Measurements from ENCODE around the gene STING1. TPM values are rescaled to one million over a fixed set of nuclear protein-coding genes. Genes with fewer than 3 reads are reported as not detected.

STING1 gene
- total RNA-seq, 1 donor from 2014 or later = 0.07 TPM

GRCh38 chr5:139523635-139524445, 41.3 kb upstream of the STING1 start:
- H3K4me2 ChIP-seq = peak overlapping the region; percentile 48
- no peak overlapping the region for H3K27ac ChIP-seq
- TF ChIP-seq CTCF (IDR thresholded peaks at IDR 0.05) (no peak), EZH2 (IDR thresholded peaks at IDR 0.05) (no peak), EZH2phosphoT487 (IDR thresholded peaks at IDR 0.05) (no peak)
- peaks cover 5% of the 10 kb centered on the region for H4K20me1 ChIP-seq (ENCODE audit: low read depth)
- H3K36me3 ChIP-seq = no peaks in the 10 kb centered on the region
- H3K27me3 ChIP-seq = no peaks in the 10 kb centered on the region
- no peaks in the 10 kb centered on the region for H3K79me2 ChIP-seq (ENCODE audit: low read depth)
- no peak overlapping the region for H3K9ac ChIP-seq
- peaks cover 47% of the 10 kb centered on the region for H3F3A ChIP-seq (ENCODE audit: low read depth)
- peaks cover 46% of the 10 kb centered on the region for H3K4me1 ChIP-seq
- Mint-ChIP-seq H3K4me3 (no peak overlapping the region), H3K4me1 (peaks cover 57% of the 10 kb centered on the region), H3K27ac (peak overlapping the region; percentile 46), H3K36me3 (no peaks in the 10 kb centered on the region), H3K9me3 (no peaks in the 10 kb centered on the region), H3K27me3 (ENCODE audit: insufficient read depth, low read depth) (peaks cover 6% of the 10 kb centered on the region)
- H3K4me3 ChIP-seq = no peak overlapping the region
- DNase-seq (ENCODE audit: low spot score) = peak; percentile 46
- no peak overlapping the region for H2AFZ ChIP-seq (replicated peaks)
- no peaks in the 10 kb centered on the region for H3K9me3 ChIP-seq (ENCODE audit: low read depth)

GRCh38 chr5:139517683-139518564, 35.4 kb upstream of the STING1 start:
- Mint-ChIP-seq H3K36me3 (no peaks in the 10 kb centered on the region), H3K4me3 (peak overlapping the region; percentile 85)
- H2AFZ ChIP-seq (replicated peaks) = peak overlapping the region; percentile 80

GRCh38 chr5:139514486-139514856, 31.9 kb upstream of the STING1 start:
- Histone ChIP-seq H3K27me3 (no peaks in the 10 kb centered on the region), H3K4me3 (no peak overlapping the region), H3K9me3 (ENCODE audit: low read depth) (no peaks in the 10 kb centered on the region), H4K20me1 (ENCODE audit: low read depth) (no peaks in the 10 kb centered on the region), H3K27ac (no peak overlapping the region), H3K79me2 (ENCODE audit: low read depth) (no peaks in the 10 kb centered on the region), H3K4me1 (no peaks in the 10 kb centered on the region), H3K36me3 (no peaks in the 10 kb centered on the region), H3F3A (ENCODE audit: low read depth) (peaks cover 11% of the 10 kb centered on the region), H3K9ac (no peak overlapping the region), H3K4me2 (no peak overlapping the region), H2AFZ (replicated peaks) (no peak overlapping the region)
- Mint-ChIP-seq H3K4me3 (no peak overlapping the region), H3K36me3 (no peaks in the 10 kb centered on the region), H3K27me3 (ENCODE audit: insufficient read depth, low read depth) (peaks cover 5% of the 10 kb centered on the region), H3K9me3 (peaks cover 5% of the 10 kb centered on the region), H3K4me1 (peaks cover 22% of the 10 kb centered on the region), H3K27ac (no peak overlapping the region)
- no peak for DNase-seq (ENCODE audit: low spot score)
- TF ChIP-seq CTCF (IDR thresholded peaks at IDR 0.05) (no peak), EZH2phosphoT487 (IDR thresholded peaks at IDR 0.05) (no peak), EZH2 (IDR thresholded peaks at IDR 0.05) (no peak)

More at GRCh38 chr5:139517683-139518564, 35.4 kb upstream of the STING1 start:
- TF ChIP-seq EZH2 (IDR thresholded peaks at IDR 0.05) (no peak), CTCF (IDR thresholded peaks at IDR 0.05) (peak; percentile 80)
- H3K36me3 ChIP-seq = no peaks in the 10 kb centered on the region
- no peaks in the 10 kb centered on the region for H3K79me2 ChIP-seq (ENCODE audit: low read depth)
- peak overlapping the region; percentile 48 for H3K27ac ChIP-seq
- peak; percentile 96 for DNase-seq (ENCODE audit: low spot score)
- no peaks in the 10 kb centered on the region for H3K9me3 Mint-ChIP-seq
- no peaks in the 10 kb centered on the region for H3K4me1 ChIP-seq
- no peaks in the 10 kb centered on the region for H4K20me1 ChIP-seq (ENCODE audit: low read depth)
- H3K9ac ChIP-seq = no peak overlapping the region
- peaks cover 14% of the 10 kb centered on the region for H3F3A ChIP-seq (ENCODE audit: low read depth)
- H3K9me3 ChIP-seq (ENCODE audit: low read depth) = no peaks in the 10 kb centered on the region
- peaks cover 19% of the 10 kb centered on the region for H3K4me1 Mint-ChIP-seq
- H3K4me2 ChIP-seq = peak overlapping the region; percentile 81
- H3K27ac Mint-ChIP-seq = peak overlapping the region; percentile 98
- H3K4me3 ChIP-seq = peak overlapping the region; percentile 53
- H3K27me3 ChIP-seq = no peaks in the 10 kb centered on the region
- H3K27me3 Mint-ChIP-seq (ENCODE audit: insufficient read depth, low read depth) = peaks cover 9% of the 10 kb centered on the region
